DMS153 (cell line): ENCODE results near the gene ABCE1.
A peak's percentile ranks its signal among the peaks of the same experiment; 100 is the strongest.
"Not testable (repeated sequence)": the region's sequence is repeated elsewhere in the genome, so short reads cannot be mapped to it uniquely, and the experiment has no call there.

ENCODE experiments used
- DNase-seq: peaks from one replicate; lab custom pipeline; 2025; lab: John Stamatoyannopoulos, UW

ABCE1 gene

GRCh38 chr4:145102619-145103018 lies 4.5 kb downstream of the ABCE1 start:
- DNase-seq = no peak

GRCh38 chr4:145103496-145103895 lies 5.4 kb downstream of the ABCE1 start:
- DNase-seq = no peak

GRCh38 chr4:145107126-145107525 lies 9.0 kb downstream of the ABCE1 start:
- DNase-seq = peak; percentile 34

GRCh38 chr4:145108128-145108527 lies 10.0 kb downstream of the ABCE1 start:
- DNase-seq = no peak

GRCh38 chr4:145125396-145125795 lies 27.3 kb downstream of the ABCE1 start:
- no peak for DNase-seq

GRCh38 chr4:145130130-145130529 lies 32.0 kb downstream of the ABCE1 start:
- DNase-seq = no peak

- no peak for DNase-seq
Observed at GRCh38 chr4:145130788-145131399, 32.8 kb downstream of the ABCE1 start.

- no peak for DNase-seq
Observed at GRCh38 chr4:145131848-145132247, 33.7 kb downstream of the ABCE1 start.

- DNase-seq = no peak
Observed at GRCh38 chr4:145132511-145133098, 34.5 kb downstream of the ABCE1 start.

GRCh38 chr4:145136219-145136618 lies 38.1 kb downstream of the ABCE1 start:
- DNase-seq = not testable (repeated sequence)

- no peak for DNase-seq
Observed at GRCh38 chr4:145148980-145149379, 50.9 kb downstream of the ABCE1 start.

- no peak for DNase-seq
Observed at GRCh38 chr4:145153181-145153903, 55.2 kb downstream of the ABCE1 start.

GRCh38 chr4:145153904-145154298 lies 55.8 kb downstream of the ABCE1 start:
- no peak for DNase-seq

GRCh38 chr4:145154573-145154972 lies 56.5 kb downstream of the ABCE1 start:
- no peak for DNase-seq

GRCh38 chr4:145155268-145155870 lies 57.3 kb downstream of the ABCE1 start:
- no peak for DNase-seq

- DNase-seq = no peak
Observed at GRCh38 chr4:145156986-145157385, 58.9 kb downstream of the ABCE1 start.

- no peak for DNase-seq
Observed at GRCh38 chr4:145161549-145161948, 63.4 kb downstream of the ABCE1 start.

GRCh38 chr4:145167887-145168286 lies 69.8 kb downstream of the ABCE1 start:
- no peak for DNase-seq

- DNase-seq = no peak
Observed at GRCh38 chr4:145168581-145169187, 70.6 kb downstream of the ABCE1 start.

GRCh38 chr4:145170223-145170622 lies 72.1 kb downstream of the ABCE1 start:
- no peak for DNase-seq

- DNase-seq = no peak
Observed at GRCh38 chr4:145171911-145172310, 73.8 kb downstream of the ABCE1 start.

- no peak for DNase-seq
Observed at GRCh38 chr4:145176641-145177432, 78.7 kb downstream of the ABCE1 start.
